GM21723 (cell line): ENCODE measurements around the gene FTO.

ENCODE experiments used
- ATAC-seq: cut with Tn5 transposase; IDR thresholded peaks from one replicate; pipeline ENCODE4 v1.9.1; 2021; ENCODE audit warnings: mild to moderate bottlenecking, moderate library complexity; ENCODE audit not compliant: unreplicated experiment

FTO gene

GRCh38 chr16:53922067-53922806 lies 218.3 kb downstream of the FTO start:
- no peak for ATAC-seq

GRCh38 chr16:53922807-53923571 lies 219.0 kb downstream of the FTO start:
- ATAC-seq: no peak

GRCh38 chr16:53924331-53925106 lies 220.6 kb downstream of the FTO start:
- ATAC-seq: no peak

GRCh38 chr16:53925107-53925410 lies 221.1 kb downstream of the FTO start:
- ATAC-seq: no peak

GRCh38 chr16:53925526-53925925 lies 221.6 kb downstream of the FTO start:
- no peak for ATAC-seq

- no peak for ATAC-seq
Measured at GRCh38 chr16:53926209-53926608, 222.3 kb downstream of the FTO start.

- no peak for ATAC-seq
Measured at GRCh38 chr16:53932975-53933374, 229.0 kb downstream of the FTO start.

GRCh38 chr16:53933407-53933806 lies 229.5 kb downstream of the FTO start:
- no peak for ATAC-seq

GRCh38 chr16:53936052-53936451 lies 232.1 kb downstream of the FTO start:
- ATAC-seq: no peak

- no peak for ATAC-seq
Measured at GRCh38 chr16:53936529-53936928, 232.6 kb downstream of the FTO start.

GRCh38 chr16:53937161-53937880 lies 233.4 kb downstream of the FTO start:
- ATAC-seq: no peak

- no peak for ATAC-seq
Measured at GRCh38 chr16:53944025-53944424, 240.1 kb downstream of the FTO start.

GRCh38 chr16:53945996-53946395 lies 242.0 kb downstream of the FTO start:
- no peak for ATAC-seq

- no peak for ATAC-seq
Measured at GRCh38 chr16:53946746-53947386, 242.9 kb downstream of the FTO start.

- no peak for ATAC-seq
Measured at GRCh38 chr16:53947642-53948041, 243.7 kb downstream of the FTO start.

- ATAC-seq: no peak
Measured at GRCh38 chr16:53948326-53948725, 244.4 kb downstream of the FTO start.

GRCh38 chr16:53948734-53949430 lies 244.9 kb downstream of the FTO start:
- no peak for ATAC-seq

- no peak for ATAC-seq
Measured at GRCh38 chr16:53949715-53950410, 245.9 kb downstream of the FTO start.

GRCh38 chr16:53950677-53951076 lies 246.7 kb downstream of the FTO start:
- no peak for ATAC-seq
